Astrocyte of the spinal cord (primary cell): ENCODE data around the gene PDE8A.
"Not testable (repeated sequence)": the region's sequence is repeated elsewhere in the genome, so short reads cannot be mapped to it uniquely, and the experiment has no call there.

Experiments
- DNase-seq: peaks from one replicate; pipeline ENCODE4 v3.0.0; 2011; ENCODE audit warnings: low read depth, low spot score
- H3K4me3 ChIP-seq: 2 replicates; pipeline ENCODE4 v1.5.1; 2011; ENCODE audit warnings: low read depth, mild to moderate bottlenecking, low read length, moderate library complexity
- in situ Hi-C: cut with HindIII; loops from 2 replicates; pipeline ENCODE4 v1.10.0; 2017; ENCODE audit warnings: low sequenced_read_pairs
- TF ChIP-seq, protein P1 (sequence below): IDR thresholded peaks from 2 replicates; pipeline ENCODE4 v1.5.1; 2012; ENCODE audit warnings: low read depth, mild to moderate bottlenecking, low read length, inconsistent platforms

Gene PDE8A

DNA sequence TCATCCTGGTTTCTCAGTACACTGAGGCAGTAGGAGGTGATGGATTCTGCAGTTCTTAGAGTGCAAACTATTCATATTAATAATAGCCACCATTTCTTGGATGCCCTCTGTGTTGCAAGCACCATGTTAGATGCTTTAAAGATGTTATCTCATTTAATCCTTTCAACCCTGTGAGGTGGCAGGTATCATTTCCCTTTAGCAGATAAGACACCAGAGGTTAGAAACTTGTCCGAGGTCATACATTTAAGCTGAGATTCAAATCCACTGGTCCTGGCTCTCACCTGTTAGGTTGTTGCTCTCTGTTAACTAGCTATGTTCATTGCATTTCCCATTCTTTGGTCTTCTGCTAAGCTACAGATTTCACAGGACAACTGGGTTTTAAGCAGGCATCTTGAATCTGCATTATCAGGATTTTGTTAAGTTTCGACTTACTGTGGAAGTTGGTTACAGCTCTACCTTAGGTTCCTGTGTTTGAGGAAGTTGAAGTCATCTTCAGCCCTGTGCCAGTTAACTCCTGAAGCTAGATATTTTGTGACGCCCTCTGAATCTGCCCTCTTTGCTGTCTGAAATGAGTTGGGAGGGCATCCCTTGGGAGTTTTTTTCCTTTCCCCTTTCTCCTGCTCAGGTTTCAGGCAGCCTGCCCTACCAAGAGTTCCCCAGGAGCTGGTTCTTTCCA lies 6.4 kb downstream of the PDE8A start:
- no peak overlapping the region for H3K4me3 ChIP-seq
- no peak for DNase-seq
- in situ Hi-C loops = no loop called here
- TF ChIP-seq, protein P1, sequence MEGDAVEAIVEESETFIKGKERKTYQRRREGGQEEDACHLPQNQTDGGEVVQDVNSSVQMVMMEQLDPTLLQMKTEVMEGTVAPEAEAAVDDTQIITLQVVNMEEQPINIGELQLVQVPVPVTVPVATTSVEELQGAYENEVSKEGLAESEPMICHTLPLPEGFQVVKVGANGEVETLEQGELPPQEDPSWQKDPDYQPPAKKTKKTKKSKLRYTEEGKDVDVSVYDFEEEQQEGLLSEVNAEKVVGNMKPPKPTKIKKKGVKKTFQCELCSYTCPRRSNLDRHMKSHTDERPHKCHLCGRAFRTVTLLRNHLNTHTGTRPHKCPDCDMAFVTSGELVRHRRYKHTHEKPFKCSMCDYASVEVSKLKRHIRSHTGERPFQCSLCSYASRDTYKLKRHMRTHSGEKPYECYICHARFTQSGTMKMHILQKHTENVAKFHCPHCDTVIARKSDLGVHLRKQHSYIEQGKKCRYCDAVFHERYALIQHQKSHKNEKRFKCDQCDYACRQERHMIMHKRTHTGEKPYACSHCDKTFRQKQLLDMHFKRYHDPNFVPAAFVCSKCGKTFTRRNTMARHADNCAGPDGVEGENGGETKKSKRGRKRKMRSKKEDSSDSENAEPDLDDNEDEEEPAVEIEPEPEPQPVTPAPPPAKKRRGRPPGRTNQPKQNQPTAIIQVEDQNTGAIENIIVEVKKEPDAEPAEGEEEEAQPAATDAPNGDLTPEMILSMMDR = no peak

DNA sequence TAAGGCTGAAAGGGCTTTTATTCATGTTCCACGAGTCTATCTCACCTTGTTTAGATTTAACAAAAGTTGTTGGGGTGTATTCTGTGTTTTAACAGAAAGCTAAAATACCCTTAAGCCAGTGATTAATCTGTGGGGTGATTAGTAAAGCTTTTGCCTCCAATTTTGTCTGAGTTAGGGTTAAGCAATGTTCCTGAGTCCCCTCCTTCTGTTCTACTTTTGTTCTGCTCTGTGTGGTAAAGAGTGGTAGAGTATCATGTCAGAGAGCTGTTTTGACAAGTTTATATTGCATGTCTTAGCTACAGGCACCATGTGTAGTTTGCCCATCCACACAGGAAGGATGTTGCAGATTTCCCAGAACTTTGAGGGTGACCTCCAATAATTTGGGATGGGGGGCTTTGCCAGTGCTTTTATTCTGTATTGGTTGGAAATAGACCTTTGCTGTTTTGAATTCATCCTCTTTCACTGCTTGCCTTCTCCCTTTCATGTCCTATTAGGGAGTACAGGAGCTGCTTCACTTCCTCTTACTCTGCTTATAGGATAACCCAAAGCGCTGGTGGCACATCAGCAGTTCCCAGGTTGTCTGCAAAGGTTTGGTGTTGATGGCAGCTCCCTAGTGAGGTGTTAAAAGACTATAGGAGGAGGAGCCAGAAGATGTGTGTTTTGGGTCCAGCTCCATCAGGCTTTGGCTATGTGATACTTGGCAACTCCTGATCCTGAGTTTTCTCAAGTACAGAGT lies 7.4 kb downstream of the PDE8A start:
- H3K4me3 ChIP-seq = no peak overlapping the region
- TF ChIP-seq, protein P1 = no peak
- no peak for DNase-seq
- in situ Hi-C loops = no loop called here

DNA sequence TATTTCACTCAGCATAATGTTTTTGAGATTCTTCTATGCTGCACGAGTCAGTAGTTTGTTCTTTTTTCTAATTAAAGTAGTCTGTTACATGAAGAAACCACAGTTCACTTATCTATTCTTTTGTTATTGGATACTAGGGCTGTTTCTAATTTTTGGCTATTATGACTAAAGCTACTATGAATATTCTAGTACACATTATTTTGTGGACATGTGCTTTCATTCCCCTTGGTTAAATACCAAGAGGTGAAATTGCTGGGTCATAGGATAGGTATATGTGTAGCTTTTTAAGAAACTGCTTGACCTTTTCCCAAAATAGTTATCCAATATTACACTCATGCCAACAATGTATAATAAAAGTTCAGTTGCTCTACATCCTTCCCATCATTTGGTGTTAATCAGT lies 8.9 kb downstream of the PDE8A start:
- in situ Hi-C loops = no loop called here
- DNase-seq = no peak
- H3K4me3 ChIP-seq = no peak overlapping the region
- TF ChIP-seq, protein P1 = no peak

DNA sequence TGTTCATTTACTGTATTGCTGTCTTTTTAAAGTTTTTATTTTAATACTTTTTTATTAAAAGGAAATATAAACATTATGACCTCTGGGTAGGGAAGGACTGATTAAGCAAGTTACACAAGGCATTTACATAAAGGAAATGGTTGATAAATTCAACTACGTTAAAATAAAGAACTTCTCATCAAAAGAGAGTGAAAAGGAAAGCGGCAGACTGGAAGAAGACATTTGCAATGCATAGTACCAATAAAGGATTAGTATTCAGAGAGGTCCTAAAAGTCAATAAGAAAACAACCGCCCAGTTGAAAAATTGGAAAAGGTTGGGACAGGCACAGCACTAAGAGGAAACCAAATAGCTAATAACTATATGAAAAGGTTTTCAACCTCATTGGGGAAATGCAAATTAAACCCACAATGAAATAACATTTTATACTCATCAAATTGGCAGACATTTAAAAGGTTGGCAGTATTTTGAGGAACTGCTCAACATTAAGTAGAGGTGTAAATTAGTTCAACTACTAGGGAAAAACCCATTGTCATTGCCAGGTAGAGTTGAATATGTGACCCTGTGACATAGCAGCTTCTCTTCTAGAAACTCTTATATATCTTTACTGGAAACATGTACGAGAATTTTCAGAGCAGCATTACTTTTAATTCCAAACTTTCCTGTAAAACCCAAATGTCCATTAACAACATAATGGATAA lies 9.5 kb downstream of the PDE8A start:
- TF ChIP-seq, protein P1 = no peak
- no peak overlapping the region for H3K4me3 ChIP-seq
- in situ Hi-C loops = no loop called here

DNA sequence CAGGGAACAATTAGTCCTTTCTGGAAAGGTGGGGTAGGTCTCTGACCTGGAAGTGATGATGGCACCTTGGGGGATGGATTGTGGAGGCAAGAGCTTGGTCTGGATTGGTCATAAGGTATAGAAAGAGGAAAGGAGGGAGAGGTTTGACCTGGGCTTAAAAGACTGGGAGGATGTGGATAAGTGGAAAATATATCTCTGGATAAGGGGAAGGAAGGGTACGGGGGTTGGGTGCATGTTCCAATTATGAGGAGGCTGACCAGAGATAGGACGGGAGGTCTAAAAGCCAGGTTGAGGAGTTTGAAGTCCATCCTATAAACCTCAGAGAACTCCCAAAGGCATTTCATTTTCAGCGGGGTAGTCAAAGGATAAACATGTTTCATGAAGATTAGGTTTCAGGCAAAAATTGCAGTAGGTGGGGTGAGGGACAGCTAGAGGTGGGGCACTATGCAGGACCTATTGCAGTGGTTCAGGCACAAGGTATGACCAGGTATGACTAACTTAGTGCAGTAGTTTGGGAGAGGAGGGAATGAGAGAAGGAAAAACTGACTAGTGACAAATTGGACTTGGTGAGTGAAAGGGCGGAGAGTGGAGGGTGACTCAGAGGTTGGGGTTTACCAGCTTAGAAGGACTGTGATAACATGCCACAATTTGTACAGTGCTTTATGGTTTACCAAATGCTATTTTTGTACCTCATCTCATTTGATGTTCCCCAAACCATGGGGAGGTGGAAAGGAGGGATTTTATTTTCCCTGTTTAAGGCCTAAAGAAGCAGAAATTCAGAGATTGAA lies 10.7 kb downstream of the PDE8A start:
- H3K4me3 ChIP-seq = no peak overlapping the region
- in situ Hi-C loops = no loop called here
- peak; percentile 77 for DNase-seq
- TF ChIP-seq, protein P1 = no peak

More for the DNA sequence above, 9.5 kb downstream of the PDE8A start:
- DNase-seq = no peak

DNA sequence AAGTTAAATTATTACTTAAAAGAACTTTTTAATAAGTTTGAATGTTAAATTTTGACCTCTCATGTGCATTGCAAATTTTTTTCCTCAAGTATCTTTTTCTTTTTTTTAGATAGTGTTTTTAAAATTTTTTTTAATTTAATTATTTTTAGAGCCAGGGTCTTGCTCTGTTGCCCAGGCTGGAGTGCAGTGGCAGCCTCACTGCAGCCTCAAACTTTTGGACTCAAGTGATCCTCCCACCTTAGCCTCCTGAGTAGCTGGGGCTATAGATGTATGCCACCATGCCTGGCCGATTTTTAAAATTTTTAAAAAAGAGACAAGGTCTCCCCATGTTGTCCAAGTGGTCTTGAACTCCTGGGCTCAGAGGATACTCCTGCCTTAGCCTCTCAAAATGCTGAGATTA lies 14.4 kb downstream of the PDE8A start:
- in situ Hi-C loops = no loop called here
- no peak overlapping the region for H3K4me3 ChIP-seq
- TF ChIP-seq, protein P1 = no peak
- DNase-seq = no peak

DNA sequence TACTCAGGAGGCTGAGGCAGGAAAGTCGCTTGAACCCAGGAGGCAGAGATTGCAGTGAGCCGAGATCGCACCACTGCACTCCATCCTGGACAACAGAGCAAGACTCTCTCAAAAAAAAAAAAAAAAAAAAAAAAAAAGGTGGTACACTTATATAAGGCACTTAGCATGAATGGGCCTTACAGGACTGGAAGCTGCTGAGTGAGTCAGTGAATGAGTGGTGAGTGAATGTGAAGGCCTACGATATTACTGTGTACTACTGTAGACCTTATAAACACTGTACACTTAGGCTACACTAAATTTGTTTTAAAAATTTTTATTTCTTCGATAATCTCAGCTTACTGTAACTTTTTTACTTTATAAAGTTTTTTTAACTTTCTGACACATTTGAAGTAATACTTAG lies 15.1 kb downstream of the PDE8A start:
- H3K4me3 ChIP-seq, DNase-seq, in situ Hi-C loops: not testable (repeated sequence)

DNA sequence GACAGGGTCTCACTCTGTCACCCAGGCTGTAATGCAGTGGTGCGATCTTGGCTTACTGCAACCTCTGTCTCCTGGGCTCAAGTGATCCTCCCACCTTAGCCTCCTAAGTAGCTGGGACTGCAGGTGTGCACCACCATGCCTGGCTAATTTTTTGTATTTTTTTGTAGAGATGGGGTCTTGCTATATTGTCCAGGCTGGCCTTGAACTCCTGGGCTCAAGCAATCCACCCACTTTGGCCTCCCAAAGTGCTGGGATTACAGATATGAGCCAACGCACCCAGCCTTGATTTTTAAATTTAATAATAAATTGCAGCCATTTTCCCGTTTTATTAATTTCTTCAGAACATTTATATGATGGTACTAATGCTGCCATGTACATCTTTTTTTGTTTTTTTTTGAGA lies 15.6 kb downstream of the PDE8A start:
- H3K4me3 ChIP-seq, DNase-seq, in situ Hi-C loops: not testable (repeated sequence)
